Right lobe of liver (tissue), 4 donors: Measurements from ENCODE around the gene NUDT5.

Experiments used
- CTCF ChIP-seq, 4 donors: fragments of 200-600 bp in 3 of 4; fragments of 450-650 bp in 1 of 4; IDR thresholded peaks; one replicate each; pipeline versions ENCODE4 v1.5.1 to v1.8.0; 2016 to 2022; ENCODE audit warnings: antibody characterized with exemption in 4 of 4, mild to moderate bottlenecking in 2 of 4
- POLR2A ChIP-seq: fragments of 450-650 bp; IDR thresholded peaks from one replicate; pipeline ENCODE4 v1.6.1; 2017; ENCODE audit warnings: antibody characterized with exemption, mild to moderate bottlenecking
- donor health status: DM: no; HTN: no; CAD: no.
- donor health status: DM: no; HTN: no; CAD: no.
- donor health status: DM: no; HTN: yes; CAD: no.

- TF ChIP-seq POLR2A (peak; percentile 37), CTCF (IDR thresholded peaks at IDR 0.05) (peak in 1 of 4 donors; percentile 29)
Measured at GRCh38 chr10:12156367-12157123, 39.1 kb downstream of the NUDT5 start.
